Measurements from ENCODE around the gene TWIST2. TPM values are rescaled to one million over a fixed set of nuclear protein-coding genes. Genes with fewer than 3 reads are reported as not detected.

The TWIST2 gene
- total and polyA plus RNA-seq, 9 of the 15 experiments (the other 6 are each of a cell fraction or from before 2014, with no cell fraction given): not detected

DNA sequence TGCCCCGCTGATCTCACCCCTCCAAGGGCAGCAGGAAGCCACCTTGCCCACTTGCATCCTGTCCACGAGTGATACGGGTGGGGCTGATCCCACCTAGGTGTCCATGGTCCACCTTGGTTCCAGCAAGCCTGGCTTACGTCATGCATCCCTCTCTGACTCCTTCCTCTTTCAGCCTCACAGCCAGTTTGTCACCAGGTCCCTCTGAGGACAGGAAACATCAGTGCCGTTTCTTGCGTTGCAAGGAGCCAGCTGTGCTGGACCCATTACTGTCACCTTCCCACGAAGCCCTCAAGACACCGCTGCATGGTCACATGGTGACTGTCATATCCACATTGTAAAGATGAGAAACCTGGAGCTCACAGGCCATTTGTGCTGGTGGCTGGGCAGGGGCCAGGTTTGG is 34.8 kb upstream of the TWIST2 start:
- intact Hi-C loops (cut with micrococcal nuclease) (no loop called here), in situ Hi-C loops (cut with MboI) (no loop called here)
- ATAC-seq: no peak
- TF ChIP-seq ELF1 (tag; IDR thresholded peaks at IDR 0.05): no peak
- TF ChIP-seq, protein P1, sequence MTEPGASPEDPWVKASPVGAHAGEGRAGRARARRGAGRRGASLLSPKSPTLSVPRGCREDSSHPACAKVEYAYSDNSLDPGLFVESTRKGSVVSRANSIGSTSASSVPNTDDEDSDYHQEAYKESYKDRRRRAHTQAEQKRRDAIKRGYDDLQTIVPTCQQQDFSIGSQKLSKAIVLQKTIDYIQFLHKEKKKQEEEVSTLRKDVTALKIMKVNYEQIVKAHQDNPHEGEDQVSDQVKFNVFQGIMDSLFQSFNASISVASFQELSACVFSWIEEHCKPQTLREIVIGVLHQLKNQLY (CRISPR knock-in tag; conservative IDR thresholded peaks at IDR 0.05): no peak
- TF ChIP-seq ZBTB8A (IDR thresholded peaks at IDR 0.05; ENCODE audit: partially characterized antibody): no peak
- no peak for TF ChIP-seq TRIM25 (IDR thresholded peaks at IDR 0.05; ENCODE audit: borderline replicate concordance)
- no peak for TF ChIP-seq KDM4B (IDR thresholded peaks at IDR 0.05; ENCODE audit: borderline replicate concordance in 2 of 2, low read depth in 1 of 2)
- TF ChIP-seq RBM15 (IDR thresholded peaks at IDR 0.05; ENCODE audit: insufficient read depth, low read length): no peak
- TF ChIP-seq CBX1 (IDR thresholded peaks at IDR 0.05; ENCODE audit: low read depth): no peak
- TF ChIP-seq ZNF583 (CRISPR knock-in tag; IDR thresholded peaks at IDR 0.05): no peak
- TF ChIP-seq ZKSCAN8 (CRISPR knock-in tag; IDR thresholded peaks at IDR 0.05): no peak
- TF ChIP-seq CREB1 (IDR thresholded peaks at IDR 0.05): no peak
- TF ChIP-seq CREB1 (CRISPR knock-in tag; IDR thresholded peaks at IDR 0.05): no peak
- TF ChIP-seq TSC22D4 (tag; IDR thresholded peaks at IDR 0.05): no peak
- TF ChIP-seq, protein P2, sequence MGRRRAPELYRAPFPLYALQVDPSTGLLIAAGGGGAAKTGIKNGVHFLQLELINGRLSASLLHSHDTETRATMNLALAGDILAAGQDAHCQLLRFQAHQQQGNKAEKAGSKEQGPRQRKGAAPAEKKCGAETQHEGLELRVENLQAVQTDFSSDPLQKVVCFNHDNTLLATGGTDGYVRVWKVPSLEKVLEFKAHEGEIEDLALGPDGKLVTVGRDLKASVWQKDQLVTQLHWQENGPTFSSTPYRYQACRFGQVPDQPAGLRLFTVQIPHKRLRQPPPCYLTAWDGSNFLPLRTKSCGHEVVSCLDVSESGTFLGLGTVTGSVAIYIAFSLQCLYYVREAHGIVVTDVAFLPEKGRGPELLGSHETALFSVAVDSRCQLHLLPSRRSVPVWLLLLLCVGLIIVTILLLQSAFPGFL (CRISPR knock-in tag; IDR thresholded peaks at IDR 0.05): no peak
- no peak for TF ChIP-seq ZNF644 (tag; IDR thresholded peaks at IDR 0.05; ENCODE audit: low read depth)
- Histone ChIP-seq H3K9me1 (ENCODE audit: control insufficient read depth, insufficient read depth, low read length) (no peaks in the 10 kb centered on the region), H4K20me1 (replicated peaks; ENCODE audit: control insufficient read depth, insufficient read depth, low read length) (no peaks in the 10 kb centered on the region), H3K4me2 (ENCODE audit: insufficient read depth, low read length) (no peak overlapping the region), H3K27me3 (ENCODE audit: control insufficient read depth in 2 of 2, insufficient read depth in 2 of 2, low read length in 2 of 2) (peaks cover 0 to 5% of the 10 kb centered on the region in 2 experiments; a peak in 1 of 5 replicates), H3K79me2 (ENCODE audit: control insufficient read depth, insufficient read depth, low read length) (no peaks in the 10 kb centered on the region), H3K36me3 (ENCODE audit: control insufficient read depth, insufficient read depth, low read length) (no peaks in the 10 kb centered on the region), H2AFZ (ENCODE audit: low read depth, low read length) (no peak overlapping the region), H3K4me3 (no peak overlapping the region), H3K4me1 (replicated peaks in 1 of 2; ENCODE audit: control insufficient read depth in 2 of 2, insufficient read depth in 2 of 2, low read length in 2 of 2) (no peaks in the 10 kb centered on the region), H3K9me3 (replicated peaks; ENCODE audit: control insufficient read depth, insufficient read depth, low read depth, low read length) (no peaks in the 10 kb centered on the region), H3K27ac (ENCODE audit: extremely low read depth, low read depth, low read length) (no peak overlapping the region), H3K9ac (ENCODE audit: insufficient read depth in 1 of 2, low read depth in 2 of 2, low read length in 2 of 2) (no peak overlapping the region)
- BruUV-seq (replicated peaks): no TSS peak
- ChIA-PET CTCF (ENCODE audit: low intra/inter-chr PET ratio) (no interaction called here), POLR2A (no interaction called here)
- 0% methylated on average over 4 of the region's 8 CpGs for WGBS (ENCODE audit: insufficient coverage, low coverage, missing lambda C conversion rate)
- no peak for FAIRE-seq
- no peak for DNase-seq (ENCODE audit: extremely low read depth in 1 of 4, low spot score in 3 of 4)

Data from K562 (cell line).